HG03558 (cell line): ENCODE results near the gene AKAP6.

Experiments
- ATAC-seq: cut with Tn5 transposase; IDR thresholded peaks from one replicate; pipeline ENCODE4 v1.9.1; 2021; ENCODE audit warnings: moderate number of reproducible peaks; ENCODE audit not compliant: unreplicated experiment; ENCODE audit errors: extremely low read depth

AKAP6 gene

GRCh38 chr14:32597771-32598170 is 268.7 kb downstream of the AKAP6 start:
- ATAC-seq, result no peak

GRCh38 chr14:32601069-32601468 is 272.0 kb downstream of the AKAP6 start:
- ATAC-seq, result no peak

- ATAC-seq, result no peak
These were observed 272.8 kb downstream of the AKAP6 start for GRCh38 chr14:32601906-32602305.

GRCh38 chr14:32602699-32603098 is 273.6 kb downstream of the AKAP6 start:
- ATAC-seq, result no peak

DNA sequence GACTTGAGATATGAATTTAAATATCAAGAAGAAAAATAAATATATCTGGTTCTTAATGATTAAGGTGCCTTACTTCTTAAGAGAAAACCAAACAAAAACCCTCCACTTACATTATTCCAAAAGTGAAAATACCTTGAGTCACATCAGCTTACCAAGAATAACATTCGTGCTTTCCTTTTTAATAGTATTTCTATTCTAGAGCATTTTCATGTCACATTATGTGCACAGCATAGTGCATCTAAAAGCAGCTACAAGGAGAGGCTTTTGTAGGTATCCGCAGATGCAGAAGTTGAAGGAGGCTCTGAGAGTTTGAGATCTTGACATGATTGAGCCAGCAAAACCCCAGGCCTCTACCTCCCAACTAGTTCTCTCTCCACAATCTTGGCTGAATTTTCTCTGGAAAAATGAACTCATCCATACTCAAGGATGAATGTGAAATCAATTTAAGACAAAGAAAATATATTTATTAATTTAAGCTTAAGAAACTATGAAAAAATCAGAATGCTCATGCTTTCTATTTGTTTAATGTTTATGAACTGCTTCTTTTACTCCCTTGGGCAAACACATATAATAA is 275.0 kb downstream of the AKAP6 start:
- no peak for ATAC-seq

GRCh38 chr14:32606301-32606700 is 277.2 kb downstream of the AKAP6 start:
- ATAC-seq, result no peak

- no peak for ATAC-seq
These were observed 278.3 kb downstream of the AKAP6 start for GRCh38 chr14:32607399-32607798.

GRCh38 chr14:32608857-32609256 is 279.8 kb downstream of the AKAP6 start:
- no peak for ATAC-seq

DNA sequence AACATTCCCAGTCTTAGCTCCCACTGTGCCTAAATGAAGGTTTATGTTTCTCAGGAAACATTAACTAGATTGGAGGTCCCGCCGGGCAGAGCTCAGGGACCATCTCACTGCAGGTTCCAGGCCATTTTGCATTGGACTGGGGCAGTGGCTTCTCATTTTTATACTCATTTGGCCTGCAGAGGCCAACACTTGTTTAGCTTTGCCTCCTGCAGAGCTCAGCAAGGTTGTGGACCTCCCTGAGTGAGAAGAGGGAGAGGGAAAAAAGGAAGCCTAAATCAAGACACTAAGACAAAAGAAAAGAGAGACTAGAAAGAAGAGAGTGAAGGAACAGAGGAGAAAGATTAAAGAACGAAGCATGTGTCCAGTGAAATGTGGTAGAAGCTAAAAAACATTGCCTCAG is 280.3 kb downstream of the AKAP6 start:
- ATAC-seq, result no peak

DNA sequence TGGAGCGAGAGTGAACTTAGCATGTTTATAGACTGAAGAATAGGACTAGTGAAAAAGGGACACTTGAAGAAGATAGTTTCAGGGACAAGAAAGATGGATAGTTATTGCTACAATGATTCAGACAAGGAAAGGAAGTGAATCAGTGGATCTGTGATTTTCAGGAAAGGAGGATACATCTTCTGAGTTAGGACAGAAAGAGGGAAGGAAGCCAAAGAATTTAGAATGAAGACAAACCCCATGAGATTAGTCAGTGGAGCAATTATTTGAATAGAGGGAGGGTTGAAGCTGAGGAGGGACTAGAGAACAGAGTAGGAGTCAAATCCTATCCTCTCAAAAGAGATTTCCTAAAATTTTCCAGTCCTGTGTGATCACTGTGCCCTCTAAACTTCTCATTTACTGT is 282.7 kb downstream of the AKAP6 start:
- no peak for ATAC-seq

GRCh38 chr14:32618991-32619390 is 289.9 kb downstream of the AKAP6 start:
- no peak for ATAC-seq

- no peak for ATAC-seq
These were observed 291.2 kb downstream of the AKAP6 start for GRCh38 chr14:32620303-32620702.

- ATAC-seq, result no peak
These were observed 291.6 kb downstream of the AKAP6 start for GRCh38 chr14:32620724-32621123.

DNA sequence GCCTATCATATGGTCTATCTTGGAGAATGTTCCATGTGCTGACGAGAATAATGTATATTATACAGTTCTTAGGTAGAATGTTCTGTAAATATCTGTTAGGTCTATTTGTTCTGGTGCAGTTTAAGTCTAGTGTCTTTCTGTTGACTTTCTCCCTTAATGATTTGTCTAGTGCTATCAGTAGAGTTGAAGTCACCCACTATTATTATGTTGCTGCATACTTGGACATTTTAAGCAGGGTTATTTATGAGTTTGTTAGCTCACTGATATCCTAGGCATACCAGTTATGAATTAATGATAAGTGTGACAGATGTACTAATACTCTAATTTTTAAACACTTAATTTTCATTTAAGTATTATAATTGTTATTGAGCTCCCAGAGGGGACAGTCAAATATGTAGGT is 292.5 kb downstream of the AKAP6 start:
- ATAC-seq, result no peak

- ATAC-seq, result no peak
These were observed 293.6 kb downstream of the AKAP6 start for GRCh38 chr14:32622742-32623141.

- no peak for ATAC-seq
These were observed 294.4 kb downstream of the AKAP6 start for GRCh38 chr14:32623300-32624093.

GRCh38 chr14:32625211-32625610 is 296.1 kb downstream of the AKAP6 start:
- ATAC-seq, result no peak

DNA sequence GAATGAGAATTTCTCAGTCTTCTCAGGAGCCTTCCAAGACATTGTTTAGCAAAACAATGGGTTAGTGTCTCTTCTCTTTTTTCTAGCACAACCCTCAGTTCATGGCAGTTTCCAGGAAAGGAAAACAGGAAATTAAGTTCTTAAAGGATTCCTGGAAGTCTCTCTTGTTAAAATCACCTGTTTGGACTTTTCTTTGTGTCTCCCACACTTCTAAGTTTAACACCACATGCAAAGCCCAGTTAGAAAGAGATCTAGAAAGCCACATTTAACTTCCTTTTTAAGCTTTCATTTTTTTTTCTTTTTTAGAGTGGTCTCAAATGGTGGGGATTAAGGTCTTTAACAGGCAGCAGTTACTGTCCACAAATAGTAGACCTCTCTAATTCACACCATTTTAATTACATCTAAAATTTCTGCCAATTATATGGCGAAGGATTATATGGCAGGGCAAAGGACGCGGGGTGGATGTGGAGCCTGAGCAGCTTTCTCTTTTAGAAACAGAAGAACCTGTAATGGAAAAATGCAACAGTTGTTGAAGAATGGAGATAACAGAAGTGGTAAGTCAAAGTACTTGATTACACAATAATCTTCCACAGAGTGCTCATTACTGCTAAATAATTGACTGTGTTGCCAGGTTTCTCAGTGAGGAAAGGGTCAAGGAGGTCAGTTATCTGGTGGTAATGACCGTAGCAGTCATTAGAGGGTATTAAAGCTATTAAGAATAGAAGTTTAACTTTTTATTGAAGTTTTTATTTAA is 298.6 kb downstream of the AKAP6 start:
- ATAC-seq, result no peak

GRCh38 chr14:32629236-32629635 is 300.1 kb downstream of the AKAP6 start:
- no peak for ATAC-seq

DNA sequence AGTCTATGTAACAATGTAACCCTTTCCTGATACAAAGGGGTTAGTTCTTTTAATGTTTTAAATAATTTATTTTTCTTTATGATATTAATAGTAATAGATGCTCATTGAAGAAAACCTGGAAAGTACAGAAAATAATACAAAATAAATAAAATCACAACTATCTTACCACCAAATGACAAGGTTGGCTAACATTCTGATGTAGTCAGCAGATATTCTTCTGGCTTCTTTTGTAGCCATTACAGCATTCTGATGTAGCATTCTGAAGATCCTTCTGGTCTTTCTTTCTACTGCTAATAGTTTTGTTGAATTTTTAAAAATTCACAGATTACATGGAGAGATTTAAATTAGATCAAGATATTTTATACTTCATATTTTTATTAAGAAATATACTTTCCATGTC is 301.6 kb downstream of the AKAP6 start:
- ATAC-seq, result no peak

GRCh38 chr14:32633224-32633859 is 304.2 kb downstream of the AKAP6 start:
- ATAC-seq, result no peak
